ENCODE data around the gene NR5A1.

The NR5A1 gene

GRCh38 chr9:124479947-124480620, 27.1 kb downstream of the NR5A1 start:
- no peak for ATAC-seq

DNA sequence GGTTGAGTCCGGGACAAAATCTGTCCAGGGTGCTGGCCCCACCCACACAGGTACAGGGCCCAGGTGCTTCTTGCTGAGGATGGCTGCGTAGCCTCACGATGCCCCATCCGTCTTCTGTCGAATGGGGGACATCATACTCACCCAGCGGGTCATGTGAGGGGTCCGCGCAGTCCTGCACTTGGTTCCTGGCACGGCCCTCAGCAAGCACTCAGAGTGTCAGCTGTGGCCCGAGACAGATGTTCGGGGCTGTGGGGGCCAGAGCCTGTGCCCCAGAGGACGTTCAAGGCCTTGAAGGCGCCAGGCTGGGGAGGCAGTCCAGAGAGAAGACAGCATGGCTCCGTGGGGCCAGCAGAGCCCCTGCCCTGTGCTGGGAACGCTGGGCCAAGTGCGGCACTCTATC, 27.8 kb downstream of the NR5A1 start:
- ATAC-seq = no peak

GRCh38 chr9:124478354-124478753, 28.8 kb downstream of the NR5A1 start:
- ATAC-seq = no peak

DNA sequence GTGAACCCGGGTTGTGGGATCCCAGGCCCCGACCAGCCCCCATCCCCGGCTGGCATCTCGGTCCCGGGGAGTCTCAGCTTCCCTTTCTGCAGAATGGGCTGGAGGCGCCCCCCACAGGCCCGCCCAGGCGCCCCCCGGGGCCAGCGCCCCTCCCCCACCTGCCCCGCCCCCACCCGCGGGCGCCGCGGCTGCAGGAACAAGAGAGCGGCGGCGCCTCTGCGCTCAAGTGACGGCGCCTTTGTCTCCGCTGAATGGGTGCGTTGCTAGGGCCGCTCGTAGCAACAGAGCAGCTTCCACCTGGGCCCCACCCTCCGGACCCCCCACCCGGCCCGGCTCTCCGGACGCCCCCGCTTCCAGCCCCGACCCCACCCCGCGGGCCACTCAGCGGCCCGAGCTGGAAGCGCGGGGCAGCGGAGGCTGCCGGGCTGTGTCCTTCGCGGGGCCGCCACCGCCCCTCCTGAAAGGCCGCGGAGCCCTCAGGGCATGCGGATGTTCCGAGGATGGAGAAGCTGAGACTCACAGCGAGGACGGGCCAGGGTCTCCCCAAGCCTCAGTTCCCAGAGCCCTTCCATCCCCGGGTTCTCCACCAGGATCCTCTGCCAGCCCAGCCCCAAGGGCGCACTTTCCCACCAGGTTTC, 29.4 kb downstream of the NR5A1 start:
- ATAC-seq = no peak

DNA sequence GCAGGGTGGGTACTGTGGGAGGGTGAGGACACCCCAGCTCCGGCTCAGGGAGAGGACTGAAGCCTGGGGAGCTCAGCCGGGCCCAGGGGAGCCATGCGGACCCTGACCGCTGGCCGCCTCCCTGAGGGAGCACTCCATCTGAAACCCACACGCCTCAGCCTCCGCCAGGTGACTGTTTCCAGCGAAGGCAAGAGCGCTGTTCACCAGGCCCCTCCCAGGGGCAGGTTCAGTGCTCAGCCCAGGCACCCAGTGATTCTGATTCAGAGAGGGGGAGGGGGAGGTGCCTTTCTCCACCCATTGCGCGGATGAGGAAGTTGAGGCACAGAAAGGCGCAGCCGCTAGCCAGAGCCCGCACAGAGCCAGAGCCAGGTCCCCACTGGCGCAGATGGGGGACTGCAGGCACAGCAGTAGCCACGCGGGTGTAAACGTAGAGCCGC, 30.0 kb downstream of the NR5A1 start:
- no peak for ATAC-seq

- ATAC-seq = no peak
These were observed 31.1 kb downstream of the NR5A1 start for GRCh38 chr9:124475868-124476690.

DNA sequence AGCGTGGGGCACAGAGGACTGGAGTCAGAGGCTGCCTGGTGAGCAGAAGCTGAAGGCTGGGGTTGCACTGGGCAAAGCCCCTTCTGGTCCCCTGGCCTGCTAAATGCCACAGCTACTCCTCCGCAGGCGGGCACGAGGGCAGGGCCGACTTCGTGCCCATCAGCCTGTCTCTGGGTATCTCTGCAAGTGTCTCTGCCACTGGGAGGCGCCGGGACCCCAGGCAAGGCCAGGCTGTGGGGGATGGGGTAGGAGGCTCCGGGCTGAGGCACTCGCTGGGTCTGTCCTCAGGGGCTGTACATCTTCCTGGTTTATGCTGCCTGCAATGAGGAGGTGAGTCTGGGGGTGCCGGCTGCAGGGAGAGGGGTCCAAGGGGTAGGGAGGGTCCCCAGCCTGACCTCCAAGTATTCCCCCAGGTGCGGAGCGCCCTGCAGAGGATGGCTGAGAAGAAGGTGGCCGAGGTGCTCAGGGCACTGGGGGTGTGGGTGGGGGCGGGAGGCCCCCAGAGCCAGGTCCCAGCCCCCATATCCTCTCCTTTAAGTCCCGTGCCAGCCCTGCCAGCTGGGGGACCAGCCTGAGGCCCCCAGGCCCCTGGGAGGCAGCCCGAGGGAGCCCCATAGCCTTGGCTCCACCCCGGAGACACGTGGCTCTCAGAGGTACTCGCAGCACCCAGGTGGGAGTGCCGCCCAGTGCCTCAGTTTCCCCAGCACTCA, 31.9 kb downstream of the NR5A1 start:
- ATAC-seq = no peak

DNA sequence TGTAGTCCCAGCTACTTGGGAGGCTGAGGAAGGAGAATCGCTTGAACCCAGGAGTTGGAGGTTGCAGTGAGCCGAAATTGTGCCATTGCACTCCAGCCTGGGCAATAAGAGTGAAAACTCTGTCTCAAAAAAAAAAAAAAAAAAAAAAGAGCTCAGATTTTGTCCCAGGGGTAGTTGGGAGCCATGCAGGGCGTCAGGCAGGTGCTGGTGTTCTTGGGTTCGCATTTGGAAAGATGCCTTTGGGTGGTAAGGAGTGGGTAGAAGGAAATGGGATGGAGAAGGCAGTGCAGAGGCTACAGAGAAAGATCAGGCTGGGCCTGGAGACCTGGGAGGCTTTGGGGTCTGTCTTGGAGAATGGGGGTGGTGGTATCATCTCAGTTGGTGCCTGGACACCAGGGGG, 33.0 kb downstream of the NR5A1 start:
- no peak for ATAC-seq

DNA sequence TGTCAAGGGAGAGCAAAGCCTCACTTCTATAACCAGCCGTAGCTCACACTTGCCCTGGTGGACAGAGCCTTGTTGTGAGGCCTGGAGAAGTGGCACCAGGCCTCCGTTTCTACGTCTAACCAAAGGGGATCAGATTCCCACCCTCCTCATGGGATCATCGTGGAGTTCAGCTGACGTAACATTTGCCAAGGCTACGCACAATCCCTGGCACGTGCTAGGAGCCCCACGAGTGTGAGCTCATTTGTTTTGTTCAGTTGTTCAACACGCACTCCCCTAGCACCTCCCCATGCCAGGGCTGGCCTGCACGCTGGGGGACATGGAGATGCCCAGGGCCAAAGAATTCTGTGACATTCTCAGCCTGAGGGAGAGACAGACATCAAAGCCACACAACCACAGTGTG, 33.9 kb downstream of the NR5A1 start:
- no peak for ATAC-seq

GRCh38 chr9:124472770-124473169, 34.4 kb downstream of the NR5A1 start:
- ATAC-seq = no peak

DNA sequence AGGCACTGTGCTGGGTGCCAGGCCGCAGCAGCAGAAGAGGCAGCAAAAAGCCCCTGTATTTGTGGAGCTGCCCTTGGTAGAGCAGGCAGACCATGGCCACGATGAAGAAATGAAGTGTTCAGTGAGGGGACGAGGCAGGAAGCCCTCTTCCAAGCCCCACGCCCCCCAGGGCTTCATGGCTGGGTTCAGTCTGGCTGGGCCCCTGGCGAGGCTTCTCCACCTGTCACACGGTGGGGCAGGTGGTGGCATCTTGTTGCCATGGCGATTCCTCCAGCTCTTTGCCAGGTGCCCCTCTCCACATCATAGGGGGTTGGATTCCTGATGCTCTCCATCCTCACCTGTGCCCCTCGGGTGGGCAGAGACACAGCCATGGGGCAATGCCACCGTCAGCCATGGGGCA, 35.4 kb downstream of the NR5A1 start:
- ATAC-seq = no peak

GRCh38 chr9:124470726-124471125, 36.5 kb downstream of the NR5A1 start:
- no peak for ATAC-seq

DNA sequence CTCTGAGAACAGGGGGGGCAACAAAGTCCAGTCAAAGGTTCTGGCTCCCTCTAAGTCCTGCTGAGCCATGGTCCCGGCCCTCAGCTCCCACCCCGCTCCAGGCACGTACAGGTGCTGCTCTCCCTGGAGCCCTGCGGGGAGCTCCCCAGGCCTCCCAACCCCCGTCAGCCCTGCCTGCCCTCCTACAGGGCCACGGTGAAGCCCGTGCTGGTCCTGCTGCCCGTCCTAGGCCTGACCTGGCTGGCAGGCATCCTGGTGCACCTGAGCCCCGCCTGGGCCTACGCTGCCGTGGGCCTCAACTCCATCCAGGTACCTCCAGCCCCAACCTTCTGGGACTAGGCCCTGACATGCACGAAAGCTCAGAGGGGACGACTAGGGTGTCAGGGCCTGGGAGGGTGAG, 36.9 kb downstream of the NR5A1 start:
- no peak for ATAC-seq

DNA sequence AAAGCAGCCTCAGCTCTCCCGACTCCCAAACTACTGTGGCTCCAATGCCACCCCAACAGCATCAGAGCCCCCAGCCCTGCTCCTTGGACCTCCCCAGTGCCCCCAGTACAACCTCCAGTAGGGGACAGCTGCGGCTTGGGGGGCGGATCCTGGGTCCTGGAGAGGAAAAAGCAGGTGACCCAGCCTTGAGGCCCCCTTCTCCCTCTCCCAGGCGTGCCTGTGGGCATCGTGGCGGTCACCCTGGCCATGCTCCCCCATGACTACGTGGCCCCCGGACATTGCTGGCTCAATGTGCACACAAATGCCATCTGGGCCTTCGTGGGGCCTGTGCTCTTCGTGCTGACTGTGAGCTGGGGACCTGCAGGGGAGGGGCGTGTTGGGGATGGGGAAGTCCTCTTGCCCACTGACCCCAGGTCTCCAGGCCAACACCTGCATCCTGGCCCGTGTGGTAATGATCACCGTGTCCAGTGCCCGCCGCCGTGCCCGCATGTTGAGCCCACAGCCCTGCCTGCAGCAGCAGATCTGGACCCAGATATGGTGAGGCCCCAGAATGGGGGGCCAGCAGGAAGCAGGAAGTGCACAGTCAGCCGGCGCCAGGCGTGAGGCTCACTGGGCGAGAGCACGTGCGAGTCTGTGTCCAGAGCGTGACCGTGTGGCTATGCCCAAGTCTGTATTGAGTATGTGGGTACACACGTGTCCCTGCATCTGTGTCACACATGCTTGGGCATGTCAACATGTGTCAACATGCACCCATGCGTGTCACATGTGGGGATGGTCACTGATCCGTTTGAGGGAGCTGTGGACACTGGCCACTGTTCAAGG, 38.0 kb downstream of the NR5A1 start:
- no peak for ATAC-seq

DNA sequence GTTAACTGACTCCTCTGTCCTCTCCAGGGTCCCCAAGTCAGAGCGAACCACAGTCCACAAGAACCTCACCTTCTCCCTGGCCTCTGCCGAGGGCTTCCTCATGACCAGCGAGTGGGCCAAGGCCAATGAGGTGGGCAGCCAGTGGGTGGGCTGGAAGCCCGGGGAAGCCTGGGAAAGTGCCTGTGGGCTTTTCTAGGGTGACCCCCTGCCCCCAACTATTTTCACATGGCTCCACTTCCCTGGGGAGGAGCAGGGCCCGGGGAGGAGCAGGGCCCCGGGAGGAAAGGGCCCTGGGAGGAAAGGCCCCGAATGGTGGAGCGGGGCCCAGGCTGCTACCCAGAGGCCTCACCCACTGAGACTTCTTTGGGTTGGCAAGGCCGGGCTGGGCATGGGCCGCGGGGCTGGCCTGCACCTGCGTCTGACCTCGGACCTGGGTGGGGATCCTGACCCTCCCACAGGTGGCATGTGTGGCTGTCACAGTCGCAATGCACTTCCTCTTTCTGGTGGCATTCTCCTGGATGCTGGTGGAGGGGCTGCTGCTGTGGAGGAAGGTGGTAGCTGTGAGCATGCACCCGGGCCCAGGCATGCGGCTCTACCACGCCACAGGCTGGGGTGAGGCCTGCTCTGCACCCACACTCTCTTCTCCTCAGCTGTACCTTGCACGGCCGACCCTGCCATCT, 39.0 kb downstream of the NR5A1 start:
- ATAC-seq = no peak

DNA sequence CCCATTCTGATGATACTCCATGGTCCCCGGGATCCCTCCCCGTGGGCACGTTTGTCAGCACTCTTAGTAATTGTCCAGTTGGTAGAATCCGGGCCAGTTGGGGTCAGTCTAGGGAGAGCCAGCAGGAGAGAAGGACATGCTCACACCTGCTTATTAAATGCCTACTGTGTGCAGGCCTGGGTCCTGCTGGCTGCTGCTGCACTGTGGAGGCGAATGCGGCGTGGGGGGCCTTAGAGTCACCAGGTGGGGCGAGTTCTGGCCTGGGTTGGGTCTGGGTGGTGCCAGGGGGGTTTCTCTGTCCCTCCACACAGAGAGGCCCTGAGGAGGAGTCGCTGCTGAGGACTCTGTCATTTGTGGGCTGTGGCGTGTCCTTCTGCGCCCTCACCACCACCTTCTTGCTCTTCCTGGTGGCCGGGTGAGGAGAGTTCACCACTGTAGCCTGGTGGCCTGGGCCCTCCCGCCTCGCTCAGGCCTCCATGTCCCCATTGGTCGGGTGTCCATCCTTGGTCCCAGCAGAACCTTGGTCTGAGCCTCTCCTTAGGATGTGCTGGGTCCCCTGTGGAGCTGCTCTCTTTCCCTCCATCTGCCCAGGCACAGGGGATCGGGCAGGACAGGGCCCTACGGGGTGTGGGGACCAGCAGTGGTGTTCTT, 39.7 kb downstream of the NR5A1 start:
- ATAC-seq = no peak

- ATAC-seq = no peak
These were observed 41.5 kb downstream of the NR5A1 start for GRCh38 chr9:124465736-124466135.

GRCh38 chr9:124462739-124463138, 44.5 kb downstream of the NR5A1 start:
- ATAC-seq = no peak

- no peak for ATAC-seq
These were observed 48.8 kb downstream of the NR5A1 start for GRCh38 chr9:124458441-124458840.

DNA sequence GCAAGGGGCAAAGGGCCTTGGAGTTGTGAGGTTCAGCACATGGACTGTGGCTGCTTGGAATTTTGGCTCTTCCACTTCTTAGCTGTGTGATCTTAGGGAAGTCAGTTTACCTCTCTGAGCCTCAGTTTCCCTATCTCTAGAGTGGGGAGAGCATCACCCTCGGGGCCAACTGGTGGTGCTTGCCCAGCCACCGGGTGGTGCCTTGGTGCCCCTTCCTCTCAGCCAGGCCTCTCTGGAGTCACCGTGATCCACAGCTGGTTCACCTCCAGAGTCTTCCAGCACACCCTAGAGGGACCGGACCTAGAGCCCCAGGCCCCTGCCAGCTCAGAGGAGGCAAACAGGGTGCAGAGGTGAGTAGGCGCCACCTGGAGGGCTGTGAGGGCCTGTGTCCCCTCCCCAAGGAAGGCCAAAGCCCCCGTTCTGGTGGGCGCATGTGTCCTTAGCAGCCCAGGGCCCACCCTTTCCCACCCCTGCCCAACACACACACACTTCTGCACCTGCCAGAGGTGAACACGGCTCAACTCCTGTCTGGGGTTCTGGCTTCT, 49.2 kb downstream of the NR5A1 start:
- ATAC-seq = no peak

All from activated CD4-positive, CD25-positive, alpha-beta regulatory T cell treated with anti-CD3 and anti-CD28 coated beads, Interleukin-2, amount 50 U/mL, for 24 hours (primary cell).